HG03354 (cell line): ENCODE data around the gene KLK3.

Experiments used
- ATAC-seq: cut with Tn5 transposase; IDR thresholded peaks from one replicate; pipeline ENCODE4 v1.9.1; 2021; ENCODE audit warnings: mild to moderate bottlenecking; ENCODE audit not compliant: unreplicated experiment, poor library complexity, severe bottlenecking

The KLK3 gene

GRCh38 chr19:50830266-50831025, 24.3 kb upstream of the KLK3 start:
- ATAC-seq: no peak

GRCh38 chr19:50831026-50831396, 23.7 kb upstream of the KLK3 start:
- no peak for ATAC-seq

- no peak for ATAC-seq
Measured at GRCh38 chr19:50832666-50833065, 22.0 kb upstream of the KLK3 start.

- ATAC-seq: no peak
Measured at GRCh38 chr19:50833117-50833801, 21.5 kb upstream of the KLK3 start, which contains the start of gene KLK15. Gene KLK15, minus strand, starts transcription at chr19:50833574. Its CDS starts 2,082 bp downstream, at chr19:50831492.

- ATAC-seq: no peak
Measured at GRCh38 chr19:50833802-50834167, 20.9 kb upstream of the KLK3 start.

- ATAC-seq: no peak
Measured at GRCh38 chr19:50835103-50835784, 19.5 kb upstream of the KLK3 start.

- ATAC-seq: peak; percentile 86
Measured at GRCh38 chr19:50835785-50836542, 18.8 kb upstream of the KLK3 start.

GRCh38 chr19:50836543-50837195, 18.0 kb upstream of the KLK3 start:
- no peak for ATAC-seq

GRCh38 chr19:50837300-50837699, 17.4 kb upstream of the KLK3 start:
- no peak for ATAC-seq

GRCh38 chr19:50838239-50838638, 16.5 kb upstream of the KLK3 start:
- ATAC-seq: no peak

GRCh38 chr19:50839712-50840655, 14.7 kb upstream of the KLK3 start:
- ATAC-seq: no peak

GRCh38 chr19:50842130-50842529, 12.6 kb upstream of the KLK3 start:
- ATAC-seq: no peak

- no peak for ATAC-seq
Measured at GRCh38 chr19:50843205-50843604, 11.5 kb upstream of the KLK3 start.

GRCh38 chr19:50843701-50844221, 11.0 kb upstream of the KLK3 start:
- no peak for ATAC-seq

- no peak for ATAC-seq
Measured at GRCh38 chr19:50844296-50844935, 10.3 kb upstream of the KLK3 start.

- no peak for ATAC-seq
Measured at GRCh38 chr19:50850738-50851137, 4.0 kb upstream of the KLK3 start.

GRCh38 chr19:50851620-50852019, 3.1 kb upstream of the KLK3 start:
- ATAC-seq: no peak

GRCh38 chr19:50857366-50857765, 2.7 kb downstream of the KLK3 start:
- ATAC-seq: no peak
